Stimulated activated CD4-positive, alpha-beta T cell treated with anti-CD3 and anti-CD28 coated beads, TNF-alpha, amount 100 ng/mL, for 48 hours (primary cell): ENCODE measurements around the gene TBL2.
"Not testable (repeated sequence)": the region's sequence is repeated elsewhere in the genome, so short reads cannot be mapped to it uniquely, and the experiment has no call there.

Source experiments
- DNase-seq, 3 donors: peaks; one replicate each; pipeline ENCODE4 v3.0.0-alpha.2; 2020; ENCODE audit warnings: low read depth in 3 of 3

The TBL2 gene

DNA sequence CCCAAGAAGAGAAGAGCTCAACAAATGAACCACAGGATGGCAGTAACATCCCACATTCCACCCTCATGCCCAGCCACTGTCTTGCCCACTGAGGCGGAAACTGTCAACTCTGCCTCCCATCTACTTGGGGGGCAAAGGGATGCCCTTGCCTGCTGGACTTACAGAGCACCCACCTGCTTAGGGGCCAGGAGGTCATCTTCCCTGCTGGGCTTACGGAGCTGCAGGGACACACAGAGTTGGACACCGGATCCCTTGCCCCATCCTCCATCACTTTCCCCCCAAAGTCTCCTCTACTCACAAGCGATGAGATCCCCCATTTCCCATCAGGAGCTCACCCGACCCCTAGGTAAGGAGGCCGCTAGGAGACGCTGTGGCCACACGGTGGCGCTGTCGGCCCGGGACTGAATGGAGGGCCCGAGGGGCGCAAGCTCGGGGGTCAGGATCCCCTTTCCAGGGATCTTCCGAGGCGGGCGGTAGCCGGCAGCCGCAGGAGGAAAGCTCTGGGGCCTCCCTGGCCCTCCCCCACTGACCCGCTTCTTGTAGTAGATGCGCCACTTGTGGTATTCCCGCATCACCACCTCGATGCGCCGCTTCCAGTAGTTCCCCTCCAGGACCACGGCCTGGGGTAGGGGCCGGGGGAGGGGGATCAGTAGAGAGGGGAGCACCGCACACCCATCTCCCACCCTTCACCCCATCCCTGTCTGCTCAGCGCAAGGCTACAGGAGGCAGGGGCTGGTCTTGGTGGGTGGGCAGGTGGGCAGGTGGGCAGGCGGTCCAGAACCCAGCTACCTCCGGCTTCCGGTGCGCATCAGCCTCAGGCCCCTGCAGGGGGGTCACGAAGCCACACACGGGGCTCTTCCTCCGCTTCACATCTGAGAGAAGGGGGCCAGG, 28.7 kb upstream of the TBL2 start:
- DNase-seq: peak; percentile 37 to 70 (median 39)

DNA sequence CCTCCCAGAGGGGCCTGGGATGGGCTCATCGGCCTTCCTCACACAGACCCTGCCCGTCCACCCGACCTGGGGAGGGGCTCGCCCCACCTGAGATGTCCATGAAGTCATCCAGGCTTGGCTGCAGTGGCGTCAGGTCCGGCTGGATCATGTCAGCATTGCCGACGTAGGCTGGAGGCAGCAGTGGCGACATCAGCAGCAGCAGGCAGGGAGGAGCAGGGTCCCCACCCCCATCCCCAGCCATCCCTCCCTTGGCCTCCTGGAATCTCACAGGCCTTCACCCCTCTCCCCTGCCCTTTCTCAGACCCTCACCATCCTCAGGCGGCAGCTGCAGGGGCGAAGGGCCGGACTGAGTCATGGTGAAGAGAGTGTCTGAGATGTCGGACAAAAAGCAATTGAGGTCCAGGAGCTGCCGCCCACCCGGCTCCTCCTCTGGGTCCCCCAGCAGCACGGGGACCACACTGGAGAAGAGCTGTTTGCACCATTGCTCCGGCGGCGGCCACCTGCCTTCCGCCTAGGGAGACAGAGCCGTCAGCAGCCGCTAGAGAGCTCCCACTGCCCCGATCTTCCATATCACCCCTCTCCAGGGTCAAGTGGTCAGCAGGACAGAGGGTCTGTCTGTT, 27.3 kb upstream of the TBL2 start:
- no peak for DNase-seq

DNA sequence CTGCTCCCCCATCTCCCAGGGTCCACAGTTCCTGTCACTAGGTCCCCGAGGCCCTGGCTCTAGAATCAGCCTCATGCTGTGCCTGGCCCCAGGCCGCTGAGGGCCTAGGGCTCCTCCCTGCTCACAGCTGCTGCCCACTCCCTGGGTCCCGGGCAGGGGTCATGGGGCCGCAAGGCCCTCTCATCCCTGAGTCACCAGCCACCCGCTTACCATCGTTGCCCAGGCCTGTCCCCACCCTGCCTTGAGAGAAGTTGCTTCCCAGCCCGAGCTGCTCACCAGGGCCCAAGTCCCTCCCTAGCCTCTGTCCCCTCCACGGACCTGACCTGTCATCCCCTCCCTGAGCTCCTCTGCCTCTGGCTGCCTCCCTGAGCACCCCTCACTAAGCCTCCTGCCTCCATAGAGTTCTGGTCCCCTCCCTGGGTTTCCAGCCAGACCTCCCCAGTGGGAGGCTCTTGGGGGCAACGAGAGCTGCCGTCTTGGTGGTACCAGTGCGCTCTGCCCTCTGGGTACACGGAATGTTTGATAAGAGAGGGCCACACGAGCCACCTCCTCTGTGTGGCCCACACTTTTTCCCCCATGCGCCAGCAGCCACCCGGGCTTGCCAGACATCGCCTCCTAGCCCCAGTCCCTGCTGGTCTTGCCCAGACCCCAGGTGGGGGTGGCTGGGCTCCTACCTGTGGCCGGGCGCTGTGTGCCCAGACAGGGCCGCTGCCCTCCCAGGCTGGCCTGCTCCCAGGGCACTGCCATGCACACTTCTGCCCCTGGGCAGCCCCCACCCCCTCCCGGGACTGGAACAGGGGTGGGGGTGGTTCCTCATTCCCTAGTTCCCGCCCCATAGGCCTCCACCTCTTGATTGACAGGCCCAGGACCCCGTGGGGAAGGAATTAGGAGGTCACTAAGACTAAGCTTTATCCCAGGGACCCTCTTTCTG, 24.6 kb upstream of the TBL2 start:
- DNase-seq: no peak

DNA sequence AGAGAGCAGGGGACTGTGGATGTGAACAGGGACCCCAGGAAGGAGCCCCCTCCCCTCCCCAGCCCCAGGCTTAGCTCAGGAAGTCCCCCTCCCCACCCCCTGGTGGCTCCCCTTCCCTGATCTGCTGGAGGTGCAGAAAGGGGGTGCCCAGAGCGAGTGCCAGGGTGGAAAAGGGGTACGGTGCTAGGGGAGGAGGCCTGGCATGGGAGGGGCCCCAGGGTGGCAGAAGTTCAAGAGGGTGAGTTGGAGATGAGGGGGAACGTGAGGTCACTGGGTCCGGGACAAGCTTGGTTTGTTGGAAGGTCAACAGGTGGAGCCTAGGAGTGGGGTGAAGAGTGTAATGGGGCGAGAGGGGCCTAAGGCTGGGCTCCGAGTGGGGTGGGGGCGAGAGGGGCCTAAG, 21.5 kb upstream of the TBL2 start:
- DNase-seq: no peak

DNA sequence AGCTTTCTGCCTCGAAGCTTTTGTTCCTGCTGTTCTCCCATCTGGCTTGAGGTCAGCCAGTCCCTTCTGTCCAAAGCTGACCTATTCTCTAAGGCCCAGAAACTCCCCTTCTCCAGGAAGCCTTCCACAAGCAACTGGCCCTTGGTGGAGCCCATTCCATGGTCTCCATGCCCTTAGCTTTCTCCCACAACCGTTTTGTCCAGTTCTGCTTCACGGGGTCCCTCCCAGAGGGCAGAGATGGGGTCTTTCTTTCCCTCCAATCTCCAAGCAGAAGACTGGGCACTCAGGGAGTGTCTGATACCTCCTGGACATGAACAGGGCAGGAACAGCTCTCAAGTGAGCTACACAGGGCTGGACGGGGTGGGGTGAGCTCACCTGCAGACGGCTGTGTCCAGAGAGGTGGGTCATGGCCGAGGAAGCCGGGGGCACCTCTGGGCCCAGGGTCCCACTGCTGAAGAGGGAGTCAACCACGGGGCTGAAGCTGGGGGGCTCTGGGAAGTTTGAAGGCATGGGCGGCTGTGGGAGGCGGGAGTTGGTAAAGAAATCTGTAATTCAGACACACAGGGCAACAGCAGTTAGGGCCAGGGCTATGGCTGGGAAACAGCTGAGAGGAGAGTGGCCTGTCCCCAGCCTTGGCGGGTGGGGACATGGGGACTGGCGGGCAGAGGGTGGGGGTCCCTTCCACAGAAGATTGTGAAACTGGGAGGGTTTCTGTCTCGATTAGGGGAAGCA, 20.9 kb upstream of the TBL2 start:
- no peak for DNase-seq

- no peak for DNase-seq
These were observed 19.8 kb upstream of the TBL2 start for GRCh38 chr7:73597978-73598782.

DNA sequence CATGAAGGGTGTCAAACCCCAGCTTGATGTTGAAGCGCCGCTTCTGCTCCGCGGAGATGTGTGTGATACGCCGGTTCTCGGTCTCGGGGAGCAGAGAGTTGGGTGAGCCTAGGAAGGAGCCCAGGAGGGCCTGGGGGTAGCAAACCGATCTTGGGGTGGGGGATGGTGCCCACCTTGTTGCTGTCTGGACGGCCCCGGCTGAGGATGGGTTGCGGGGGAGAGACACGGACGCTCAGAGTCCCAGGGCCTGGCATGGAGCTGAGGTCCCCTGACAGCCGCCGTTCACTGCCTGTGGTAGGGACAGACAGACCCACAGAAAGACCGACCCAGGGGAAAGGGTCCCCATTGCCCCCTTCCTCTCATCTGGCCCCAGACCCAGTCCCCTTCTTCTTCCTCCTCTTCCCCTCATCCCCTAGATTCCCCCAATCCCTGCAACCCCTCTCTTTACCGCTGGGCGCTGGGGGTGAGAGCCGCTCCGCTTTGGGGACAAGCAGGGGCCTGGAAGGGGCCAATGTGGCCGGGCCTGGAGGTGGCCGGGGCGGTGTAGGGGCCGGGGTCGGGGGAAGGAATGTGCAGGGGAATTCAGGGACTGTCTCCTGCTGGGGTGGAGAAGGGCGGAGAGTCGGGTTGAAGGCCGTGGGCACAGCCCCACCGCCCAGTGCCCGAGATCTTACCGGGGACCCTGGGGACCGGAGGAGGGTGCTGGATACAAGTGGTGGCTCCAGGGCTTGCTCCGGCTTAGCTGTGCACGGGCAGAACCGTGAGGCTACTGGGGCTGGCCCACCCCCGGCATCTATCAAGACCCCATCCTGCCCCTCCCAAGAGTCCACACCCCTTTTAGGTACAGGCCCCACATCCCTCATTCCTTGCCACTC, 18.0 kb upstream of the TBL2 start:
- no peak for DNase-seq

DNA sequence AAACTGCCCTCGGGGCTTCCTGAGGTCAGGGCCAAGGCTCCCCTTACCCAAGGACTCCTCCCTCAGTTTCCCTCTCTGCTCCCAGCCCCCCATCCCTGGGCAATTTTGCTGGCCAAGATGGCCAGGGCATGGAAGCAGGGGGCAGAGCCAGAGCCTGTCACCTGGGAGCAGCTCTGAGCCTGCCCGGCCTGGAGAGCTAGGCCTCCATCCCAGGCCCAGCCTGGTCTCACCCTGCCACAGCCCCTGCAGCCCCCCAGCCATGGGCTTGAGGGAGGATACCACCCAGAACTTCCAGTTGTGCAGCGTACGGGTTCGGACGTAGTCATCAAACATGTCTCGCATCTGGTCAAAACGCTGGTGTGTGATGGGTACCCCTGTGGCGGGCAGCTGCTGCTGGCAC, 17.0 kb upstream of the TBL2 start:
- DNase-seq: no peak

- no peak for DNase-seq
These were observed 15.0 kb upstream of the TBL2 start for GRCh38 chr7:73593207-73594045.

DNA sequence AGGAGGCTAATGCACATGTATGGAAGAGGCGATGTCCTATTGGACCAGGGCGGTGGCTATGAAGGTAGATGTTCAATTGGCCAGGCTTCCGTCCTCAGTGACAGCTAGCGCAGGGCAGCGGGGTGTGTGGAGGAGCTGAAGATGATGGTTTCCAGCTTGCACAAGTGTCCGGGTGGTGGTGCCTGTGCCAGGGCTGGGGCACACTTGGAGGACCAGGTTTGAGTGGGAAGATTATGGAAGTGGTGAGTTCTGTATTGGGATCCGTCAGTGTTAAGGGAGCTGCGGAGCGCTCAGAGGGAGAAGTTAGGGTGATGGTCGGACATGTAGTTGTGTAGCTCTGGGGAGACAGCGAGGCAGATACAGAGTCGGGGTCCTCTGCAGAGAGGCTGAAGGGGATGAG, 8.5 kb upstream of the TBL2 start:
- no peak for DNase-seq

GRCh38 chr7:73585196-73585595, 6.8 kb upstream of the TBL2 start:
- DNase-seq: no peak

GRCh38 chr7:73582664-73583202, 4.4 kb upstream of the TBL2 start:
- DNase-seq: no peak

DNA sequence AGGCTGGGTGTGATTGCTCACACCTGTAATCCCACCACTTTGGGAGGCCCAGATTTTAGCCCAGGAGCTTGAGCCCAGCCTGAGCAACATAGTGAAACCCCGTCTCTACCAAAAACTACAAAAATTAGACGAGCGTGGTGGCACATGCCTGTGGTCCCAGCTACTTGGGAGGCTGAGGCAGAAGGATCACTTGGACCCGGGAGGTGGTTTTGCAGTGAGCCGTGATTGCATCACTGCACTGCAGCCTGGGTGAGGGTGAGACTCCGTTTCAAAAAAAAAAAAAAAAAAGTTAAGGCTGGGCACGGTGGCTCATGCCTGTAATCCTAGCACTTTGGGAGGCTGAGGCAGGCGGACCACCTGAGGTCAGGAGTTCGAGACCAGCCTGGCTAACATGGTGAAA, 2.6 kb upstream of the TBL2 start:
- not testable (repeated sequence) for DNase-seq

- no peak for DNase-seq
These were observed 595 bp downstream of the TBL2 start for GRCh38 chr7:73577627-73578341.

DNA sequence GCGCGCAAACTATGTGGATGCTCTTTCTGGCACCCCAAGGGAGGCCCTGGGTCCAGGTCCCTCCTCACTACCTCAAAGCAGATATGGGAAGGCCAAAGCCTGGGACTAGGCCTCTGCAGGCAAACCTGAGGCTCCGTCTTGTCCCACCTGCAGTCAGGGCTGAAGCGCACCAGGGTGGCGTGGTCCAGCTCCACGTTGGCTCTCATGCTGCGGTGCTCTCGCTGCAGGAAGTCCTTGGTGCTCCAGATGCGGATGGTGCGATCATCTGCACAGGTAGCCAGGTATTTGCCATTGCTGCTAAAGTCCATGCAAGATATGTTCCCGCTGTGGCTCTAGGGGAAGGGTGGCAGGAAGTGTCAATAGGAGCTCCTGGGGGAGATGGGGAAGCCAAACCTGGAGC, 4.6 kb downstream of the TBL2 start:
- no peak for DNase-seq

GRCh38 chr7:73573276-73573675, 5.1 kb downstream of the TBL2 start:
- no peak for DNase-seq

GRCh38 chr7:73572767-73573186, 5.6 kb downstream of the TBL2 start:
- no peak for DNase-seq

GRCh38 chr7:73570977-73571376, 7.4 kb downstream of the TBL2 start:
- no peak for DNase-seq
